ENCODE data around the gene KCNT2.

GRCh38 chr1:196407358-196408051, 200.7 kb downstream of the KCNT2 start:
- TF ChIP-seq CTCF (IDR thresholded peaks at IDR 0.05), result no peak
- no peak for TF ChIP-seq POLR2A (IDR thresholded peaks at IDR 0.05)

Measured in sigmoid colon (tissue), 3 donors.